ENCODE data around the gene TP53BP1. TPM values are rescaled to one million over a fixed set of nuclear protein-coding genes. Genes with fewer than 3 reads are reported as not detected.

The TP53BP1 gene
- total and polyA plus RNA-seq, 5 experiments from 2014 or later = 6.5 to 37.7 (median 8.5) TPM

Other genes with a start within 250 kb of the TP53BP1 start
- not detected for gene TGM5, start 226.2 kb downstream of the TP53BP1 start, total RNA-seq
- not detected for gene TGM5, start 226.2 kb downstream of the TP53BP1 start, polyA plus RNA-seq
- not detected for gene TGM7, start 190.9 kb downstream of the TP53BP1 start, total RNA-seq
- gene TGM7, start 190.9 kb downstream of the TP53BP1 start, polyA plus RNA-seq = not detected
- gene LCMT2, start 162.6 kb downstream of the TP53BP1 start, total RNA-seq = 10 to 100 TPM; 15.5 to 17.0 TPM
- 1 to 10 TPM; 2.1 to 3.5 (median 3.1) TPM for gene LCMT2, start 162.6 kb downstream of the TP53BP1 start, polyA plus RNA-seq
- gene ZSCAN29, start 122.1 kb downstream of the TP53BP1 start, total RNA-seq = 10 to 100 TPM; 33.0 to 40.2 TPM
- 1 to 10 TPM; 6.4 to 8.6 (median 7.4) TPM for gene ZSCAN29, start 122.1 kb downstream of the TP53BP1 start, polyA plus RNA-seq
- 10 to 100 TPM; 20.8 to 22.7 TPM for gene TUBGCP4, start 122.1 kb downstream of the TP53BP1 start, total RNA-seq
- gene TUBGCP4, start 122.1 kb downstream of the TP53BP1 start, polyA plus RNA-seq = 10 to 100 TPM in 1 of 3 donors, 1 to 10 TPM in 2; 7.6 to 15.0 (median 9.2) TPM
- gene MAP1A, start 24.5 kb upstream of the TP53BP1 start, total RNA-seq = under 1 TPM; 0.22 to 0.39 TPM
- under 1 TPM in 2 of 3 donors, not detected in 1; 0.05 to 0.26 TPM for gene MAP1A, start 24.5 kb upstream of the TP53BP1 start, polyA plus RNA-seq
- gene PPIP5K1, start 97.1 kb upstream of the TP53BP1 start, total RNA-seq = 10 to 100 TPM; 46.9 to 49.8 TPM
- gene PPIP5K1, start 97.1 kb upstream of the TP53BP1 start, polyA plus RNA-seq = 1 to 10 TPM; 3.3 to 7.0 (median 6.5) TPM
- not detected for gene CKMT1B, start 100.9 kb upstream of the TP53BP1 start, total RNA-seq
- not detected for gene CKMT1B, start 100.9 kb upstream of the TP53BP1 start, polyA plus RNA-seq
- 1 to 10 TPM; 4.2 to 5.4 TPM for gene STRC, start 125.6 kb upstream of the TP53BP1 start, total RNA-seq
- under 1 TPM in 1 of 3 donors, not detected in 2; 0.08 TPM for gene STRC, start 125.6 kb upstream of the TP53BP1 start, polyA plus RNA-seq
- 1 to 10 TPM; 5.8 TPM for gene CATSPER2, start 155.7 kb upstream of the TP53BP1 start, total RNA-seq
- gene CATSPER2, start 155.7 kb upstream of the TP53BP1 start, polyA plus RNA-seq = 1 to 10 TPM in 2 of 3 donors, under 1 TPM in 1; 0.24 to 1.5 (median 1.3) TPM
- gene CKMT1A, start 200.7 kb upstream of the TP53BP1 start, total RNA-seq = not detected
- not detected for gene CKMT1A, start 200.7 kb upstream of the TP53BP1 start, polyA plus RNA-seq